HG03460 (cell line): Measurements from ENCODE around the gene FGF14.

Experiments
- ATAC-seq: cut with Tn5 transposase; IDR thresholded peaks from one replicate; pipeline ENCODE4 v1.9.1; 2021; ENCODE audit not compliant: unreplicated experiment

FGF14 gene

DNA sequence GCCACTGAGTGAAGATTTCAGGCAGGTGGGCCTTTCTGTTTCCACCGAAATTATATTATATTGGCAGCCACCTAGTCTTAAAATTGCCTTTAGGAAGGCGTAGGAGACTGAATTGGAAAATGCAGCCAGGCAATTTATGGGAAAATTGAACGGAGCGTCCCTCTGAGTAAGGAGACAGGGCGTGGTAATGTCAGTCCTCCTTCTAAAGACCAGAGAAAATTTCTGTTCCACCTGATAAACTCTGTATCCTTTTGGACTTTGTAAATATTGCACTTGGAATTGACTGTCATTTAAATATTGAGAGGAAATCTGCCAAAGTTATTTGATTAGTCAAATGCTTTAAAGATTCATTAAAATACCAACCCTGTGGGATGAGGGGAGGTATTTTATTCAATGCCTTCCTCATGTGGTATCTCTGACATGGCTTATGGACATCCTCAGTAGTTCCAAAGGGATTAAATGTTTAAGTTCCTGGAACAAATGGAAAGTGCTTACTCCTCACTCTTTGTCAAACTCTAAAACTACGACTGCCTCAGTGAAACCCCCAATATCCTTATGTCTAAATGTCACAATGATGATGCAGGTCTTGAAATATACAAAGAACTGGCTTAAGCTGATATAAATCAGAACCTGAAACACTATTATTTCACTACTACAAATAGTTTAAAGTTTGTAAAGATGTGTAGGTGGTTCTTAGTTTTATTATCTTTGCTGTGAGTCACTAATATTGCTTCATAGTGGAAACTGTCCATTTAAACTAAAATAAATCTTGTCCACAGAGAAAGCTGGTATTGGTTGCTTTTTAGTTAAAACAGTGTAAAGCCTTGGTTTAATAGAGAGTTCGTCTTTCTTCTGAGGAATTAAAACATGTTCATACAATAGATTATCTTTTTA lies 203.2 kb downstream of the FGF14 start:
- ATAC-seq, result no peak

DNA sequence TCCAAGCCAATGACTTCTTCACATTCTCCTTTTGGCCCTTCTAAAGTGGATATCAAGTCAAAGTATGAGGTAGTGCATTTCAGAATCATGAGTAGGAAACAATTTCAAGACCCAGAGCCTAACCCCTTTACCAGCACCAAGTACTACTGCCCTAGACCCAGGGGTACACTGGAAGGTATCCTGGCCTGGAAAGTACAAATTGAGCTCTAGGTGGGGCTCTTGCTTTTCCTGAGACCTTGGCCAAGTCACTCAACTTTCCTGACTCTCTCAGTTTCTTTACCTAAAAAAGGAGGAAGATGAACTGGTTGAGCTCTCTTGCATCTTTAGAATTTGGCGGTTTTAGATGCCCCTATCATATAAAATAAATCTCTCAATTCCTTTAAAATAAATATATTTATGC lies 204.7 kb downstream of the FGF14 start:
- no peak for ATAC-seq

DNA sequence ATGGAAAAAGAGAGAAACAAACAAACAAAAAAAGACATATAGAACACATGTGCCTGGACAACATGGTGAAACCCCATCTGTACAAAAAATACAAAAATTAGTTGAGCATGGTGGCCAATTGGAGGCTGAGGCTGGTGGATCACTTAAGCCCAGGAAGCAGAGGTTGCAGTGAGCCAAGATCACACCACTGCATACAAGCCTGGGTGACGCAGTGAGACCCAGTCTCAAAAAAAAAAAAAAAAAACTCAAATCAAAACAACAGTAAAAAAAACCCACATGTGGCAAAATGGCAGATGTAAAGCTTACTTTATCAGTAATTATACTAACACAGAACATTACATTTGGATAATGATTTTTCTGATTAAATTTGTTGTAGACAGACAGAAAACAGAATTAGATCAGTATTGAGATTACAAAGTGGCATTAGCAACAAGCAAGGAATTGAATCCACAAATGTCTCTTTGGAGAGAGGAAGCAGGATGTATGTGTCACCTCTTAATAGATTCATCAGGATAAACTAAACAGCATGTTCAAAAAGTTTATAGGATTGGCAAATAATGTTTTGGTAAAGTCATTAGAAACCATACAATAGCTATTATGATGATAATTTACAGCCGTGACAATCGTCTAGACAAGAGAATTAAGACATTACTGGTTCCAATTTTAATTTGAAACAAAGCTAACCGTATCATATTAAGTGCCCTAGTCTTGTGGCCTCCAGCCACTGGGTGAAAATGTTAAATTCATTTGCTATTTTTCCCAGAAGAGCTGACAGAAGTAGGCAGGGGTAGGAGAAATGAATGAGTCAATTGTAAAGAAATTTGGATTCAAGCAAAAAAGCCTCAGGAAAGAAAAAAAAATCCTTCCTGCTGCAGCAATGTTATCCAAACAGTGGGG lies 206.0 kb downstream of the FGF14 start:
- no peak for ATAC-seq

DNA sequence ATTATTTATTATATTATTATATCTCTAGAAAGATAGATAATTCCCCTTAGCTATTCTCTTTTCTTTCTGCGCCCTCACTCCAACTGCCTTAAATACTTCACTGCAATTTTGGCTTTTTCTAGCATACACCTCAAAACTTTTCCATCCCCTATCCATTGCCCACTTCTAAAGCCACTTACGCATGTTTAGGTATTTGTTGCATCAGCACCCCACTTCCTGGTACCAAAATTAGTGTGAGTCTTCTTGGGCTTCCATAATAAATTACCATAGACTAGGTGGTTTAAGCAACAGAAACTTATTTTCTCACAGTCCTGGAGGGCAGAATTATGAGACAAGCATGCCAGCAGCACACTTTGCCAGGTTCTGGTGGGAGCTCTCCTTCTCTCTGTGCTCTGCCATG lies 209.0 kb downstream of the FGF14 start:
- no peak for ATAC-seq

DNA sequence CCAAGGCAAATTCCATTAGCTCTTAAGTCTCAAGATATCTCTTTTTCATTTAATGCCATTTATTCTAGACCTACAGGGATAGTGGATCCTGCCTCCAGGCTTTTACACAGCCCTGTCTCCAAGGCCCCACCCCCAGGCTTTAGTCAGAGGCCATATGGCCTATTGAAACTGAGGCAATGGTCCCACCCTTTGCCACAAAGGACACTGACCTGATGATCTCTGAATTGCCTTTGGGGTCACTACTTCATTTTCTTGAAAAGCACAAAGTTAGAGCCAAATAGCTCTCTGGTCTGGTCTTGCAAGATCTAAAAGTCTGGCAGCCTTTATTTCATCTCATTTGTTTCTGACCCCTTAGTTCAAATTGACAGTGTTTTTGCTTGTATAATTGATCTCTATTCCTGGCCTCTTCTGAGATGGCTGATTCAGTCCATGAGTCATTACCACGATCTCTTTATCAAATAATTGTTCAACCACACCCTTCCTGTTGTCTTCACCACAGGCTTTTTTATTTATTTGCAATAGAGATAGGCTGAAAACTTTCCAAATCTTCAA lies 209.8 kb downstream of the FGF14 start:
- no peak for ATAC-seq

DNA sequence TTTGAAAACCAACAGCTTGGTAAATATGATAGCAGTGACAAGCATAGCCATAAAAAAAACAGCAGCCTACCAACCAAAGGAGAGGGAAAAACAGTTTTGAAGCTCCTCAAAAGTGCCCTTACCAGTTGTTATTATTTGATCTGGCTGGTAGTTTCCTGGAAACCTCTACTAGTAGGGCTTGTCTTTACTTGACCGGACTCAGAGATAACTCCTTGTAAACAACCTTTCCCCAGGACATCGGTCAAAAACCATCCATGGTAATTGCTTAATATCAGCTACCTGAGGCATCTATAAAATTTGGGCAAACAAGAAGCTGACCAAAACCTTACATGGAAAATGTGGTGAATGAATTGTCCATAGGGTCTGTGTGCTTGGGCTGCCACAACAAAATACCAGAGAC lies 210.9 kb downstream of the FGF14 start:
- ATAC-seq, result no peak

DNA sequence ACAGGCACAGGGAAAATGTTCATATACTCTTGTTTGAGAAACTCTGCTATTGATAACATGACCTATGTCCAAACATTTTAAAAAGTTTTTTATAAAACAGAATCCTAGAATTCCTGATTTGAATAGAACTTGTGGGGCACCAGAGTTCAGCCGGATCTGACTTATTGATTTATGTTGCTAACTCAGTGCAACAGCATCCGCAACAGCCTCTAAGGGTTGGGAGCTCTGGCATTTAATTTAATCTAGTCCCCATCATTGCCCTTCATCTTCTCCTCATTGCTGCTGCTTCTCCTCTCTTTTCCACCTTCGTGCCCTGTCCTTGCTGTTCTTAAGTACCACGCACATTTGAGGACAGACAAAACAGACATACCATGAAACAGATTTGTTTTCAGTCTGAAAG lies 214.5 kb downstream of the FGF14 start:
- ATAC-seq, result no peak

DNA sequence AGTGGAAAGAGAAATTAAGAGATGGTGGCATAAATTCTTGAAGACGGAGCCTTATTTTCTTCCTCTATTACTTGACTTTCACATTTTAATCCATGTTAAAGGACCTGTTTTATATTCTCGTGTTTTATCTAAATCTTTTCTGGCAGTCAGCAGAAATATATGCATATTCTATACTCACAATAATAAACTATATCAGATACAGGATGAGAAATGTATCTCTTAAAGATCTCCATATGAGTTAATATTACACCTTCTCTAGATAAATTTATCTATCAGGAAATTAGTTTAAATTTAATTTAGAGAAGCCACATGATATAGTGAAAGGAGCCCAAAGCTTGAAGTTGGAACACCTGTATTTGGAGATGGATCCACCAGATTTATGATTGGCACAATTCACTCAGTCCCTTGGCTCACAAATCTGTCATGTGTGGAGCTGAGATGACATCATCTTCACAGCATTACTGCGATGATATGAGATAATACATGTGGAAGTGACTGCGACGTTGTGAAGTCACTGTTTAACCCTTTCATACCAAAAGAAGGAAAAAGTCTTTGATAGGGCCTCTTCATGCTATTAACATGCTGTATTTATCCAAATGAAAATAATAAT lies 216.4 kb downstream of the FGF14 start:
- no peak for ATAC-seq

DNA sequence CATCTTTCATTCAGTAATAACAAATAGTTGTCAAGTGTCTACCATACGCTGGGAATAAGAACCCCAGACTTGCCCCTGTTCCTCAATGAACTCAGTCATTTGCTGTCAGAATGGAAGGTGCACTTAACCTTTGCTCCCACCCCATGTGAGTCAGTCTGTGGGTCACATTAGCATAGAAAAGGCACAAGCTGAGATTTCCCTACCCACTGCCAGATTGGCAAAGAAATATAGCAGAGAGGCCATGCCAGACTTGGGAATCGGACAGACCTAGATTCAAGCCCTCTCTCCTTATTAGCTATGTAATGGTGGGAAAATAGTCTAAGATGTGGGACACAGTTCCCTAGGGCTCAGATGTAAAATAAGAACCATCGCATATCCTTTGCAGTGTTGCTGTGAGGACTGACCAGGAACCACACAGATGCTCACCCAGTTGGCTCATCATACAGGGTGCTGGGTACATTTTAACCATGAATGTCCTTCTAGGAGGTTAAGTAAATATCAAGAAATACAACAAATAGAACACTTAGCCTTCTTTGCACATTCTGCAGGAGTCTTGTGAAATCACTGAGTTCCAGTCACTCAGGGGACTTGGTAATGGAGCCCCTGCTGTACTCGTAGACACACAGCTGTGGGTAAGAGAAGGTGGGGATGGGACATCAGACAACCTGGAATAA lies 218.2 kb downstream of the FGF14 start:
- ATAC-seq, result no peak

DNA sequence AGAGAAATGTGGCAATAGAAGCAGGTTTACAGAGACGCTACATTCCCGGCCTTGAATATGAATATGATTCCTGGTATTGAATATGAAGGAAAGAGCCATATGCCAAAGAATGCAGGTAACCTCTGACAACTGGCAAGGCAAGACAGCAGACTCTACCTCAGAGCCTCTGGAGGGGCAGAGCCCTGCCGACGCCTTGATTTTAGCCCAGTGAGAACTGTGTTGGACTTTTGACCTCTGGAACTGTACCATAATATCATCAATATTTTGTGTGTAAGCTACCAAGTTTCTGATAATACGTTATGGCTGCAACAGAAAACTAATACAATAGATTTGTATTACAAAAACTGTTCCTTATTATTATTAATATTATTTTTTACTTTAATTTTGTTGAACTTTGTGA lies 219.7 kb downstream of the FGF14 start:
- ATAC-seq, result no peak

DNA sequence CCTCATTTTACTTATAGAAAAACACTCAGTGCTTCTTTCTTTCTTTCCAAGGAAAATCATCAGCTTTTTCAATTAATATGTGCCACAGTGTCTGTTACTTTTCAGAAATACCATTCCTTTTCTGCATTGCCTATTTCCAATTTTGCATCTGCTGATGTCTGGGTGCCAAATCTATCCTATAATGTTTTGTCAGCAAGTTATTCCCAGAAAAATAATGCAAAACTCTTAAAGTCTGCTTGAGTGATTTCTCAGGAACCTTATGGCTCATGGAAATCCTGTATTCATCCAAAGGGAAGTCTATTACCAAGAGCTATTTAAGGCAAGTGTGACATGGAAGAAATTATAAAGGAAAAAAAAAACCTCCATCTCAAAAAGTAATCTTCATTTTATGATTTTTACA lies 224.4 kb downstream of the FGF14 start:
- no peak for ATAC-seq

DNA sequence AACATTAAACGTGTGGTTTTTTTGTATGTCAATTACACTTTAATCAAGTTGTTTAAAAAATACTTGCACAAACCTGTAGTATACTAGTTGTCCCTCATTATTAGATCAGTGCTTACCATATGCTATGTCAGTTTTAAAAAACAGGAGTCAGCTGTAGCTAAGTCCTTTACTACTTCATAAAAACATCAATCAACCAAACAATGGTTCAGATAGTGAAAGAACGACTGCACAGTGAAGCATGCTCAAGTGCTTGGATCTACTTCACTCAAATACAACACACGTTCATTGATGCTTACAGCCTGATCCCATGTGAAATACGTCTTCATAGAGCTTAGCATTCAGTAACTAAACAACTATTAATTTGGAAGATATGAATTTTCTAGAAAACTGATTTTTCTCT lies 225.0 kb downstream of the FGF14 start:
- ATAC-seq, result no peak

DNA sequence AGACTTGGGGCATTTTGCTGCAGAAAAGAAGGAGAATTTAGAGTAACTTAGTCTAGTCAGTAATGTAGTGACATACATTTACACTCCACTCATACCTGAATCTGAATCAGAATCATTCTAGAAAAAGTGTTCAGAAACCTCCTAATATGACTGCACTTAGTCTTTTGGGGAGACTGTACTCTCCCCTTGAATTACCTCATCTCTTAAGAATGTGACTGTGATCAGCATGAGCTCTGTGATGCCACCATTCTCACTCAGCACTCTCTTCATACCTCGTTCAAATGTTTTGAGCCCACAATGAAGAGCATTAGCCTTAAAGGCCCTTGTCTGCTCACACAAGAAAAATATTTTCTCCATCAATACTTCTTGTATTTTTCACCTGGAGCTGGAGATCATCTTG lies 229.4 kb downstream of the FGF14 start:
- ATAC-seq, result no peak

DNA sequence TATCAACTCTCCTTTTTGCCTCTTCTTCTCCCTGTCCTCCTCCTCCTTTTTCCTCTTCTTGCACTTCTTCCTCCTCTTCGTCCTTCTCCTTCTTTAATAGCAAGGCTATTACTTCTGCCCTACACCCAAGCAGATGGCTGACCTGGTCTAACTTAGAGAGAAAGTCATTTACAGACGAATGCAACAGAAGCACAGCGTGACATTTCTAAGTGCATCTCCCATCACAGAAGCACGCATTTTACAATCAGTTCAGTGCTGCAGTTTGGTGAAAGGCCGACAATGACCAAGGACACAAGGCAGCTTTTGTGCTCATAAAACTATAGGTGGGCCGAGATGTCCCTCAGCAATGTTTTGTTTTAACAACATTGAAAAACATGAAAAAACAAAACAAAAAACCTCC lies 231.5 kb downstream of the FGF14 start:
- ATAC-seq, result no peak

DNA sequence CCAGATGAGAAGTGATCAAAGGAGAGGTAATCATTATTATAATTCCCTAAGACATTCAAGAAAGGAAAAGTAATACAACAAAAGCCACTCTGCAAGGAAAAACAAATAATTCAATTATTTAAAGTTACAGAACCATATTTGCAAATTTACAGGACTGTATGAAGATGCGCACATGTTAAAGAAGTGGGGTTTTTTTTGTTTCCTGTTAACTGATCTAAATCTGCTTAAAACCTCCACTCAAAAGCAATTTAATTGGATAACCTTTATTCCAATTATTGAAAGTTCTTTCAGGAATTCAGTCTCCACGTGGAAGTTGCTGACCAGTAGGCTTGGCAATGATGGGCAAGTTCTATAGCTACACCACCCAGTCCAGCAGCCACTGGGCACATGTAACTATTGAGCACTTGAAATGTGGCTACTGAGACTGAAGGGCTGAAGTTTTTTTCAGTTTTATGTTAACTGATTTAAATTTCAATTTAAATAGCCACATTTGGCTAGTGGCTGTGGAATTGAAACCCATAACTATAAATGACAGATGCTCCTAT lies 232.3 kb downstream of the FGF14 start:
- no peak for ATAC-seq

DNA sequence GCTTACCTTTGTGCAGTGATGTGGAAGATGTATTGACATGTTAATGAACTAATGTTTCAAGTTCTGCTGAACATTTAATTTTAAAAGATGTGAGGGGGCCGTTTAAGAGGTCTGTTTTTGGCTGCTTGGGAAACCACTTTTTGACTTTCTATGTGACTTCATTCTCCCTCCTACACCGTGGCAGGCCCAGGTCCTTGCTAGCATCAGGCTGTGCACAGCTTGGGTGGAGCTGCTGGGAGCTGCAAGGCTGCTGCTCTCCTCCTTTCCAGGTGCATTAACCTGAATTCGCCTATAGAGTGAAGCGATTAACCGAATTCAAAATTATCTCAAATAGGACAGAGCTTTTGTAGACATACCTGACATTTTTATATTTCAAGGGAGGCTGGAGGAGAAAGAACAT lies 249.1 kb downstream of the FGF14 start:
- ATAC-seq, result no peak

DNA sequence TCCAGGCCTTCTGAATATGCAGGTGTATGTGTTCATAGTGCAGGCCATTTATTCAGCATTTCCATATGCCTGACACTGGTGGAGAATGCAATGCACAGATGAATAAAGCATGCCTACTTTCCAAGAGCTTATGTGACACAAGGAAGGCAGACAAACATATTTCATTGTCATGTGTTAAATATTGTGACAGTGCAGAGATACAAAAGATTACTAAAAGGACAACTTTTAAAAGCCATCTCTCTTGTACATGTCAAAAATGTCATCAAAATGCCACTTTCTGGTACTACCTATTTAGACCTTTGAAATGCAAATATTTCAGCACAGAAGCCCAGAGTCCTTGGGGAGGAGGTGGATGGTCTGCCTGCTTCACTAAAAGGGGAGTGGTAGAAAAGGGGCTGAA lies 254.5 kb downstream of the FGF14 start:
- ATAC-seq, result no peak

DNA sequence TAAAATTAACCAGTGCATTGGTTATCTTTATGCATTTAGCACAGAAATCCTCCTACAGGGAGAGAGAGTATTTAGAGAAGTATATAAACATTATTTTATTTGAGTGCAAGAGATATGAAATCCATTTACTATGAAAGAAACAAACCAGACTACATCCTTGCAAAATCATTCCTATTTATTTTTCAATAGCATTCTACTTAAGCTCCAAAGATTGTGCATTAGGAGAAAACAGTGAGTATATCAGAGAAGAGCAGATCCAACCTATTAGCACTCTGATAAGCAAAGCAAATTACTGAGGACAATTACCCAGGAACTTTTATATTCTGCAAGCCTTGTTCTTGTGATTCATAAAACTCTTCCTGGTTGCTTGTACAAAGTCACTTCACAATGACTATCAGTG lies 256.1 kb downstream of the FGF14 start:
- ATAC-seq, result no peak

DNA sequence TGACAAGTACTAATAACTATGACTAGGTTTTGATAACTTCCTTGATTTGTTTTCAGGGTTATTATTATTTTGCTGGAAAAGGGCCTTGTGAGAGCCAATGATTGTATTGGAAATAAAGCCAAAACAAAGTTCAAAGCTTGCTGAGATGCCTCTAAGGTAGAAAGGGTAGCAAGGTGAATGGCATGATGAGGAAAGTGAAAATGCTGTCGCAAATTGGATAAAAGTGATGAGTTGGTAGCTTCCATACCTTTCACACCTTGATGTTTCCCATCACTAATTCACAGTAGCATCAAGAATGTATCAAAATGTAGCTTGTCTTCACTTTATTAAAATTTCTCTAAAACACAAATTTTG lies 259.4 kb downstream of the FGF14 start:
- no peak for ATAC-seq

DNA sequence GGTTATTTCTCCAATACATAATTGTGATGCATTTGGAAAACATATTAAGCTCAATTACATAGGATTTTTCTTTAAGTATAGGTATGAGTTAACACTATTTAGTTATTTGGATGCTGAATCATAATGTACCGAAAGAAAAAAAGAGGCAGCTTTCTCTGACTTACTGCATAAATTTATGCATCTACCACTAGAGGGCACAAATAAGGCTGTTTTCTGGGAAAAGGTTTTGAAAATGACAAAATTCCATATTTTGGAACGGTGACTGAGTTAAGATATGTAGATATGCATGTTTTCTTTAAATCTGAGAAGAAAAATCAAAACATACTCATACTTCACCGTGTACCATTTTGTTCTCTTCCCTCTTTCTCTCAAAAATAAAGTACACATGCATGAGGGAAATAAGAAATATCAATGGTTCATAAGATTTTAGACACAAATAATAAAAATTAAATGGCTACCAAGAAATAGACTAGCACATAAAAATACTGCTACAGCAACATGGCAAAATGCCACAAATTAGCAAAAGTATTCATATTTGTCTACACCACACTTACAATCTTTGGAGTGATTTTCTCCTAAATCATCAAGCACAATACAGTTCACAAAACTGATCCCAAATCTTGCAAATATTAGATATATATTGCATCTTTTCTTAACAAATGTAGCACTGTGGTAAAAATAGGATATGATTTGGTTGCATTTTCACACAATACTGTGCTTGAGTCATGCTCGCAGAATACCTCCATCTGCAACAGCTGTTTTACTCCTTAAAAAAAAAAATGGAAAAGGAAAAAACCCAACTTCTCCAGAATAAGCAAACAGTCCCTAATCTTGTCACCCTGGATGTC lies 260.0 kb downstream of the FGF14 start:
- no peak for ATAC-seq
